ENCODE measurements around the gene LIN7A. TPM values are rescaled to one million over a fixed set of nuclear protein-coding genes. Genes with fewer than 3 reads are reported as not detected.
A peak's percentile ranks its signal among the peaks of the same experiment; 100 is the strongest.

The LIN7A gene
- total and polyA plus RNA-seq, 2 of the 8 experiments (the other 6 are each of a cell fraction or from before 2014, with no cell fraction given): 5.8 to 22.0 TPM

DNA sequence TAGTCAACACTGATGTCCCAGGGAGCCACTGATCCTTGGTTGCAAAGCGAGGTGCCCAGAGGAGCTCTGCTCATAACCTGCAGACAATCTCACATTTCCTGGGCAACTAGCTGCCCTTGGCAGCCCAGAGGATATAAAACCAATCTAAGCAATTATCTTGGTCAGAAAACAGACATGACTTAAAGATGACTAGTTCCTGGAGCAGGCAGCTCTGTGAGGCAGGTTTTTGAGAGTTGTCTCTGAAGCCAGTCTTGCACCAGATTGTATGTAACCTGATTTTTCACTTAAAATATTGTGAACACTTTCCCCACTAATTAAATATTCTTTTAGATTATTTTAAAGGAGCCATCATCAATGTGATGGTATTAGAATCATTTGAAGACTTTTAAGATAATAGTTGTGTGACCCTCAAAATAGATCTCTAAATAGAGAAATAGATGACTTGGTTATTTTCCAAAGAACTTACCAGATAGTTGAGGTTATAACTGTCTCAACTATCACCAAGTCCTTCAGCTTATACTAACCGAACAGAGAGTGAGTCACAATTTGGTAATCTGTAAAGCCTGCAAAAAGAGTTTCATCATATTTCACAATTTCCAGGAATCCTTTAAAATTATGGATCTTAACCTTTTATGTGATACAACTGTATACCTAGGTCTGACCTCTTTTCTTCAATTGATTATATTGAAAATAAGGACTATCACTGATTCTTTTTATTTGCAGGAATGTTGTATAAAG is 75.9 kb downstream of the LIN7A start:
- Histone ChIP-seq H4K91ac (replicated peaks; ENCODE audit: insufficient read length, low read length) (no peak overlapping the region), H3K14ac (ENCODE audit: insufficient read length) (no peak overlapping the region), H2BK120ac (replicated peaks; ENCODE audit: low read depth, low read length) (no peak overlapping the region), H2BK12ac (ENCODE audit: low read depth, low read length) (no peak overlapping the region), H3K27ac (ENCODE audit: low read depth, low read length) (no peak overlapping the region), H3K18ac (ENCODE audit: extremely low read depth, low read length) (no peak overlapping the region), H4K20me1 (replicated peaks in 1 of 2; ENCODE audit: control insufficient read depth in 1 of 2, insufficient read depth in 2 of 2, low read length in 2 of 2) (no peaks in the 10 kb centered on the region), H2BK5ac (ENCODE audit: low read depth, low read length) (no peak overlapping the region), H2BK20ac (ENCODE audit: low read length) (no peak overlapping the region), H3K4ac (replicated peaks; ENCODE audit: insufficient read length, low read depth, low read length) (no peak overlapping the region), H3K4me1 (replicated peaks in 1 of 4; ENCODE audit: control insufficient read depth in 3 of 4, insufficient read depth in 4 of 4, low read length in 3 of 4) (no peaks in the 10 kb centered on the region), H3K9me3 (ENCODE audit: insufficient read depth in 2 of 2, low read depth in 1 of 2, low read length in 1 of 2) (no peaks in the 10 kb centered on the region), H3K4me3 (ENCODE audit: extremely low read depth in 1 of 4, insufficient read depth in 2 of 4, low read depth in 3 of 4, low read length in 4 of 4) (no peak overlapping the region), H3K23me2 (ENCODE audit: low read depth, low read length) (no peaks in the 10 kb centered on the region), H3K23ac (ENCODE audit: insufficient read length) (no peak overlapping the region), H4K5ac (ENCODE audit: insufficient read length, low read depth, low read length) (no peak overlapping the region), H4K8ac (ENCODE audit: extremely low read depth, insufficient read depth, low read length) (peak overlapping the region; percentile 51; the same call in 1 of the 2 replicates), H3K79me1 (ENCODE audit: low read depth, low read length) (no peaks in the 10 kb centered on the region), H3K27me3 (replicated peaks in 1 of 4; ENCODE audit: control insufficient read depth in 3 of 4, extremely low read depth in 1 of 4, insufficient read depth in 3 of 4, low read length in 3 of 4) (no peaks in the 10 kb centered on the region), H3K36me3 (ENCODE audit: control insufficient read depth in 2 of 4, insufficient read depth in 4 of 4, low read length in 3 of 4) (no peaks in the 10 kb centered on the region), H3K79me2 (ENCODE audit: control insufficient read depth in 1 of 2, insufficient read depth in 2 of 2, low read length in 2 of 2) (no peaks in the 10 kb centered on the region), H2BK15ac (ENCODE audit: low read length) (no peak overlapping the region), H2AK5ac (ENCODE audit: low read depth, low read length) (no peak overlapping the region), H2AFZ (ENCODE audit: low read length) (no peak overlapping the region), H3K9ac (replicated peaks in 1 of 4; ENCODE audit: extremely low read depth in 1 of 4, low read depth in 3 of 4, low read length in 3 of 4) (no peak overlapping the region), H3K4me2 (ENCODE audit: insufficient read depth in 1 of 2, low read depth in 2 of 2, low read length in 2 of 2) (no peak overlapping the region), H3K56ac (replicated peaks; ENCODE audit: insufficient read length, low read depth, low read length) (no peak overlapping the region)
- 90% methylated on average over 2 of the region's 2 CpGs; no CpG with 5 or more reads in 1 of the 2 experiments for WGBS, 2 experiments (ENCODE audit: extremely low coverage in 1 of 2, insufficient coverage in 1 of 2, insufficient read length in 1 of 2, insufficient replicate concordance in 2 of 2, low coverage in 1 of 2, low lambda C conversion rate in 2 of 2, missing lambda C conversion rate in 1 of 2)
- no peak for DNase-seq (ENCODE audit: low read depth in 1 of 2, low spot score in 2 of 2)
- no peak for TF ChIP-seq SAP30 (IDR thresholded peaks at IDR 0.05; ENCODE audit: insufficient read depth, insufficient replicate concordance, low read length)
- CTCF ChIA-PET (ENCODE audit: partially characterized antibody): interaction anchor here (0.8 to 1.2 kb wide), 2 partner anchors 24 to 228 kb away, joined by 3 to 4 read pairs; no protein-coding TSS in a partner anchor
- POLR2A ChIA-PET (ENCODE audit: partially characterized antibody): interaction anchor here (0.6 kb wide), 1 partner anchor 1362 kb away, joined by 3 read pairs; no protein-coding TSS in a partner anchor
- no peak for FAIRE-seq
